Mesenchymal stem cell (in vitro differentiated cells and primary cell): ENCODE results near the gene SMC4.

Source experiments
- DNase-seq: peaks from one replicate; pipeline ENCODE4 v3.0.0-alpha.2; 2013
- H2AFZ ChIP-seq: one replicate; pipeline ENCODE4 v1.6.1; 2013; ENCODE audit warnings: low read depth, mild to moderate bottlenecking, control low read depth, inconsistent platforms, low read length, moderate library complexity
- H2AK5ac ChIP-seq: 2 replicates; pipeline ENCODE4 v1.6.1; 2013; ENCODE audit warnings: low read length, moderate library complexity, mild to moderate bottlenecking, inconsistent platforms; ENCODE audit not compliant: severe bottlenecking
- H2BK120ac ChIP-seq: one replicate; pipeline ENCODE4 v1.6.1; 2013; ENCODE audit warnings: low read depth, mild to moderate bottlenecking, inconsistent platforms, low read length, moderate library complexity
- H2BK12ac ChIP-seq, 2 experiments: one replicate each; pipeline ENCODE4 v1.6.1; 2013; ENCODE audit warnings: inconsistent platforms in 2 of 2, low read length in 2 of 2, mild to moderate bottlenecking in 2 of 2, moderate library complexity in 2 of 2, control low read depth in 1 of 2
- H2BK15ac ChIP-seq: one replicate; pipeline ENCODE4 v1.6.1; 2013; ENCODE audit warnings: mild to moderate bottlenecking, low read depth, inconsistent platforms; ENCODE audit not compliant: poor library complexity, severe bottlenecking
- H2BK5ac ChIP-seq: 2 replicates; pipeline ENCODE4 v1.6.1; 2013; ENCODE audit warnings: low read depth, mild to moderate bottlenecking, low read length, control low read depth, inconsistent platforms; ENCODE audit not compliant: poor library complexity, severe bottlenecking
- H3K14ac ChIP-seq, 2 experiments: one replicate each; pipeline ENCODE4 v1.6.1; 2013; ENCODE audit warnings: inconsistent platforms in 2 of 2, low read length in 2 of 2, control low read depth in 1 of 2, mild to moderate bottlenecking in 1 of 2, moderate library complexity in 1 of 2
- H3K18ac ChIP-seq, 2 experiments: one replicate each; pipeline ENCODE4 v1.6.1; 2013; ENCODE audit warnings: inconsistent platforms in 2 of 2, low read length in 2 of 2, control low read depth in 1 of 2, low read depth in 1 of 2, mild to moderate bottlenecking in 1 of 2
- H3K23ac ChIP-seq, 2 experiments: one replicate each; pipeline ENCODE4 v1.6.1; 2013; ENCODE audit warnings: inconsistent platforms in 2 of 2, low read length in 2 of 2, mild to moderate bottlenecking in 2 of 2, moderate library complexity in 2 of 2, control low read depth in 1 of 2
- H3K27ac ChIP-seq: 2 replicates; pipeline ENCODE4 v1.5.1; 2013; ENCODE audit warnings: mild to moderate bottlenecking, moderate library complexity, low read length, control low read depth, inconsistent platforms; ENCODE audit not compliant: poor library complexity, severe bottlenecking
- H3K27me3 ChIP-seq, 2 experiments: 2 replicates each; pipeline versions ENCODE4 v1.6.1 to v1.7.0; 2013; ENCODE audit warnings: low read length in 2 of 2, mild to moderate bottlenecking in 2 of 2, moderate library complexity in 2 of 2, control low read depth in 1 of 2, inconsistent platforms in 1 of 2; ENCODE audit not compliant: control insufficient read depth in 1 of 2, insufficient read depth in 1 of 2
- H3K36me3 ChIP-seq, 2 experiments: 2 replicates each; pipeline versions ENCODE4 v1.6.1 to v1.7.0; 2013; ENCODE audit warnings: low read length in 2 of 2, control low read depth in 1 of 2, inconsistent platforms in 1 of 2, low read depth in 1 of 2, mild to moderate bottlenecking in 1 of 2; ENCODE audit not compliant: insufficient read depth in 2 of 2, control insufficient read depth in 1 of 2
- H3K4ac ChIP-seq, 2 experiments: one replicate each; pipeline ENCODE4 v1.6.1; 2013; ENCODE audit warnings: inconsistent platforms in 2 of 2, low read length in 2 of 2, mild to moderate bottlenecking in 2 of 2, moderate library complexity in 2 of 2, control low read depth in 1 of 2, low read depth in 1 of 2
- H3K4me1 ChIP-seq: 2 replicates; pipeline ENCODE4 v1.6.1; 2013; ENCODE audit warnings: low read depth, low read length, control low read depth; ENCODE audit not compliant: control insufficient read depth, insufficient read depth
- H3K4me2 ChIP-seq: 2 replicates; pipeline ENCODE4 v1.6.1; 2013; ENCODE audit warnings: low read length, mild to moderate bottlenecking, inconsistent platforms; ENCODE audit not compliant: poor library complexity, severe bottlenecking
- H3K4me3 ChIP-seq, 2 experiments: 2 replicates each; pipeline versions ENCODE4 v1.5.1 to v1.7.0; 2013; ENCODE audit warnings: low read length in 2 of 2, mild to moderate bottlenecking in 2 of 2, control low read depth in 1 of 2, low read depth in 1 of 2; ENCODE audit not compliant: insufficient read depth in 1 of 2
- H3K79me1 ChIP-seq: replicated peaks from 2 replicates; pipeline ENCODE4 v1.6.1; 2013; ENCODE audit warnings: mild to moderate bottlenecking, control low read depth, low read length, inconsistent platforms; ENCODE audit not compliant: poor library complexity, severe bottlenecking
- H3K9ac ChIP-seq: 2 replicates; pipeline ENCODE4 v1.7.0; 2013; ENCODE audit warnings: mild to moderate bottlenecking, low read length, moderate library complexity
- H3K9me3 ChIP-seq: 2 replicates; pipeline ENCODE4 v1.7.0; 2013; ENCODE audit warnings: mild to moderate bottlenecking, low read length; ENCODE audit not compliant: control insufficient read depth
- H4K8ac ChIP-seq: one replicate; pipeline ENCODE4 v1.6.1; 2013; ENCODE audit warnings: inconsistent platforms, mild to moderate bottlenecking, low read length, moderate library complexity
- H4K91ac ChIP-seq: one replicate; pipeline ENCODE4 v1.6.1; 2013; ENCODE audit warnings: mild to moderate bottlenecking, low read length, inconsistent platforms
- WGBS: methylation state at CpG from one replicate; pipeline ENCODE4 v1.1.7; 2013; ENCODE audit warnings: mixed read lengths; 5-methylcytosine and 5-hydroxymethylcytosine counted together

The SMC4 gene

GRCh38 chr3:160454995-160455394, 55.5 kb downstream of the SMC4 start:
- Histone ChIP-seq H4K8ac (no peak overlapping the region), H3K79me1 (no peaks in the 10 kb centered on the region), H3K36me3 (no peaks in the 10 kb centered on the region), H3K9me3 (no peaks in the 10 kb centered on the region), H3K14ac (no peak overlapping the region), H3K27me3 (no peaks in the 10 kb centered on the region), H3K4me1 (peaks cover 7% of the 10 kb centered on the region), H2AK5ac (no peak overlapping the region), H3K9ac (no peak overlapping the region), H2BK15ac (no peak overlapping the region), H3K18ac (no peak overlapping the region), H2BK5ac (no peak overlapping the region), H2AFZ (peak overlapping the region; percentile 27), H3K4ac (no peak overlapping the region), H3K4me3 (no peak overlapping the region), H2BK120ac (no peak overlapping the region), H3K27ac (no peak overlapping the region), H3K23ac (no peak overlapping the region), H4K91ac (no peak overlapping the region), H3K4me2 (no peak overlapping the region), H2BK12ac (no peak overlapping the region)
- no peak for DNase-seq
- 92% methylated on average over 1 of the region's 1 CpG for WGBS

- no peak overlapping the region for H3K18ac ChIP-seq
- no peak overlapping the region for H3K4me3 ChIP-seq
Observed at GRCh38 chr3:160455846-160456245, 56.4 kb downstream of the SMC4 start.

GRCh38 chr3:160458151-160458550, 58.7 kb downstream of the SMC4 start:
- H2AK5ac ChIP-seq: no peak overlapping the region
- H3K18ac ChIP-seq: no peak overlapping the region
- H3K4ac ChIP-seq: no peak overlapping the region
- no peak overlapping the region for H3K9ac ChIP-seq
- 93% methylated on average over 4 of the region's 4 CpGs for WGBS
- H3K23ac ChIP-seq: no peak overlapping the region
- no peaks in the 10 kb centered on the region for H3K36me3 ChIP-seq
- H2BK5ac ChIP-seq: no peak overlapping the region
- no peak overlapping the region for H3K14ac ChIP-seq
- no peak overlapping the region for H4K91ac ChIP-seq
- H3K79me1 ChIP-seq: no peaks in the 10 kb centered on the region
- no peak overlapping the region for H4K8ac ChIP-seq
- no peak overlapping the region for H2AFZ ChIP-seq
- H3K4me1 ChIP-seq: peaks cover under 1% of the 10 kb centered on the region
- H3K27ac ChIP-seq: no peak overlapping the region
- H2BK120ac ChIP-seq: no peak overlapping the region
- H2BK12ac ChIP-seq: no peak overlapping the region
- H3K27me3 ChIP-seq: no peaks in the 10 kb centered on the region
- H3K9me3 ChIP-seq: no peaks in the 10 kb centered on the region
- no peak overlapping the region for H3K4me2 ChIP-seq
- H2BK15ac ChIP-seq: no peak overlapping the region
- H3K4me3 ChIP-seq: no peak overlapping the region
- no peak for DNase-seq

More at GRCh38 chr3:160455846-160456245, 56.4 kb downstream of the SMC4 start:
- no peak overlapping the region for H3K9ac ChIP-seq
- no peak overlapping the region for H3K27ac ChIP-seq
- no peak overlapping the region for H3K23ac ChIP-seq
- H3K4me1 ChIP-seq: peaks cover 3% of the 10 kb centered on the region
- H3K9me3 ChIP-seq: no peaks in the 10 kb centered on the region
- no peaks in the 10 kb centered on the region for H3K36me3 ChIP-seq
- 96% methylated on average over 3 of the region's 3 CpGs for WGBS
- H3K79me1 ChIP-seq: no peaks in the 10 kb centered on the region
- H4K91ac ChIP-seq: no peak overlapping the region
- DNase-seq: no peak
- H2BK5ac ChIP-seq: no peak overlapping the region
- no peak overlapping the region for H2BK15ac ChIP-seq
- H3K4ac ChIP-seq: no peak overlapping the region
- H2AK5ac ChIP-seq: no peak overlapping the region
- H2BK120ac ChIP-seq: no peak overlapping the region
- no peak overlapping the region for H4K8ac ChIP-seq
- H2AFZ ChIP-seq: no peak overlapping the region
- no peak overlapping the region for H3K14ac ChIP-seq
- H2BK12ac ChIP-seq: no peak overlapping the region
- H3K27me3 ChIP-seq: no peaks in the 10 kb centered on the region
- no peak overlapping the region for H3K4me2 ChIP-seq

GRCh38 chr3:160459450-160459970, 60.1 kb downstream of the SMC4 start:
- Histone ChIP-seq H2AFZ (no peak overlapping the region), H3K4me1 (no peaks in the 10 kb centered on the region), H2BK120ac (no peak overlapping the region), H3K4ac (no peak overlapping the region), H3K27me3 (no peaks in the 10 kb centered on the region), H4K91ac (no peak overlapping the region), H3K79me1 (no peaks in the 10 kb centered on the region), H3K27ac (no peak overlapping the region), H3K4me3 (no peak overlapping the region), H3K18ac (no peak overlapping the region), H3K14ac (no peak overlapping the region), H3K9me3 (no peaks in the 10 kb centered on the region), H2AK5ac (no peak overlapping the region), H2BK12ac (no peak overlapping the region), H3K9ac (no peak overlapping the region), H3K4me2 (no peak overlapping the region), H4K8ac (no peak overlapping the region), H3K36me3 (no peaks in the 10 kb centered on the region), H2BK15ac (no peak overlapping the region), H3K23ac (no peak overlapping the region), H2BK5ac (no peak overlapping the region)
- no peak for DNase-seq
- 92% methylated on average over 9 of the region's 9 CpGs for WGBS
